Loucy (cell line): ENCODE measurements around the gene OSBPL2.

Experiments
- H2AFZ ChIP-seq: fragments of 200-600 bp; sonication (generic); 2 replicates; pipeline ENCODE4 v1.6.0; 2016; ENCODE audit warnings: antibody characterized with exemption, mild to moderate bottlenecking, low read length, moderate library complexity
- H3F3A ChIP-seq: fragments of 200-600 bp; 2 replicates; pipeline ENCODE4 v1.6.0; 2016; ENCODE audit warnings: antibody characterized with exemption, low read depth, mild to moderate bottlenecking
- H3K27me3 ChIP-seq: fragments of 200-600 bp; sonication (generic); 2 replicates; pipeline ENCODE4 v1.6.1; 2014; ENCODE audit warnings: low read length, mild to moderate bottlenecking; ENCODE audit not compliant: insufficient read depth, poor library complexity, severe bottlenecking
- H3K36me3 ChIP-seq: fragments of 200-600 bp; sonication (generic); 2 replicates; pipeline ENCODE4 v1.6.1; 2016; ENCODE audit warnings: low read length; ENCODE audit not compliant: insufficient read depth
- H3K4me1 ChIP-seq: fragments of 200-600 bp; sonication (generic); 2 replicates; pipeline ENCODE4 v1.5.1; 2014; ENCODE audit warnings: low read length, mild to moderate bottlenecking; ENCODE audit not compliant: insufficient read depth, poor library complexity, severe bottlenecking
- H3K4me2 ChIP-seq: fragments of 200-600 bp; sonication (generic); 2 replicates; pipeline ENCODE4 v1.6.0; 2014; ENCODE audit warnings: antibody characterized with exemption, low read length, low read depth, mild to moderate bottlenecking; ENCODE audit not compliant: poor library complexity, severe bottlenecking
- H3K4me3 ChIP-seq: fragments of 200-600 bp; sonication (generic); 2 replicates; pipeline ENCODE4 v1.5.1; 2014; ENCODE audit warnings: low read length, mild to moderate bottlenecking, mixed read lengths; ENCODE audit not compliant: poor library complexity, severe bottlenecking
- H3K79me2 ChIP-seq: fragments of 200-600 bp; sonication (generic); 2 replicates; pipeline ENCODE4 v1.6.1; 2014; ENCODE audit warnings: low read length; ENCODE audit not compliant: insufficient read depth
- H3K9ac ChIP-seq: fragments of 200-600 bp; sonication (generic); 2 replicates; pipeline ENCODE4 v1.6.0; 2014; ENCODE audit warnings: mild to moderate bottlenecking, low read depth, low read length, moderate library complexity; ENCODE audit not compliant: poor library complexity, severe bottlenecking
- H3K9me2 ChIP-seq: fragments of 200-600 bp; sonication (generic); replicated peaks from 2 replicates; pipeline ENCODE4 v1.6.1; 2016; ENCODE audit warnings: low read depth, low read length, mixed read lengths
- H3K9me3 ChIP-seq: fragments of 200-600 bp; sonication (generic); 2 replicates; pipeline ENCODE4 v1.6.1; 2014; ENCODE audit warnings: mild to moderate bottlenecking, antibody characterized with exemption, low read length, low read depth; ENCODE audit not compliant: insufficient read depth
- H4K20me1 ChIP-seq: fragments of 200-600 bp; sonication (generic); 2 replicates; pipeline ENCODE4 v1.6.0; 2014; ENCODE audit warnings: antibody characterized with exemption, low read length, mild to moderate bottlenecking; ENCODE audit not compliant: insufficient read depth, poor library complexity, severe bottlenecking
- CTCF ChIP-seq: fragments of 200-600 bp; sonication (generic); conservative IDR thresholded peaks from 2 replicates; pipeline ENCODE4 v1.5.1; 2014; ENCODE audit warnings: mild to moderate bottlenecking, antibody characterized with exemption, low read length
- EZH2phosphoT487 ChIP-seq: fragments of 200-600 bp; IDR thresholded peaks from 2 replicates; pipeline ENCODE4 v1.6.1; 2018; ENCODE audit warnings: antibody characterized with exemption, mild to moderate bottlenecking, moderate library complexity, borderline replicate concordance

OSBPL2 gene

GRCh38 chr20:62232194-62232593 lies 6.1 kb upstream of the OSBPL2 start:
- no peaks in the 10 kb centered on the region for H3K9me2 ChIP-seq
- no peaks in the 10 kb centered on the region for H3K79me2 ChIP-seq
- no peaks in the 10 kb centered on the region for H3F3A ChIP-seq
- no peak overlapping the region for H3K4me2 ChIP-seq
- H3K36me3 ChIP-seq, result no peaks in the 10 kb centered on the region
- no peak for TF ChIP-seq CTCF
- TF ChIP-seq EZH2phosphoT487, result no peak
- no peaks in the 10 kb centered on the region for H3K9me3 ChIP-seq
- no peaks in the 10 kb centered on the region for H3K4me1 ChIP-seq
- no peak overlapping the region for H3K4me3 ChIP-seq
- H3K9ac ChIP-seq, result no peak overlapping the region
- H2AFZ ChIP-seq, result no peak overlapping the region
- H3K27me3 ChIP-seq, result no peaks in the 10 kb centered on the region
- no peaks in the 10 kb centered on the region for H4K20me1 ChIP-seq

GRCh38 chr20:62232770-62233645 lies 5.3 kb upstream of the OSBPL2 start:
- Histone ChIP-seq H3K27me3 (no peaks in the 10 kb centered on the region), H3K4me2 (no peak overlapping the region), H3K4me1 (peaks cover 5% of the 10 kb centered on the region), H4K20me1 (no peaks in the 10 kb centered on the region), H3F3A (no peaks in the 10 kb centered on the region), H2AFZ (no peak overlapping the region), H3K79me2 (no peaks in the 10 kb centered on the region), H3K9me3 (no peaks in the 10 kb centered on the region), H3K36me3 (no peaks in the 10 kb centered on the region), H3K4me3 (no peak overlapping the region), H3K9ac (no peak overlapping the region), H3K9me2 (no peaks in the 10 kb centered on the region)
- TF ChIP-seq CTCF (no peak), EZH2phosphoT487 (no peak)

- Histone ChIP-seq H2AFZ (no peak overlapping the region), H3K36me3 (no peaks in the 10 kb centered on the region), H3K9ac (no peak overlapping the region), H3K79me2 (peaks cover 1% of the 10 kb centered on the region; the same call in 1 of the 2 replicates), H3F3A (no peaks in the 10 kb centered on the region), H3K4me2 (no peak overlapping the region), H3K4me3 (no peak overlapping the region), H3K9me2 (no peaks in the 10 kb centered on the region), H3K27me3 (no peaks in the 10 kb centered on the region), H3K9me3 (no peaks in the 10 kb centered on the region), H4K20me1 (no peaks in the 10 kb centered on the region), H3K4me1 (peaks cover 5% of the 10 kb centered on the region)
- no peak for TF ChIP-seq CTCF
- no peak for TF ChIP-seq EZH2phosphoT487
These were observed 4.6 kb upstream of the OSBPL2 start for GRCh38 chr20:62233684-62234083.
